Activated CD4-positive, alpha-beta T cell treated with anti-CD3 and anti-CD28 coated beads, Interleukin-2, Interleukin-4, amounts not matched to agents 100 ng/mL and 50 ng/mL, durations not matched to agents 16 hours and 8 hours (primary cell): ENCODE data around the gene CLIC4.
A peak's percentile ranks its signal among the peaks of the same experiment; 100 is the strongest.
"Not testable (repeated sequence)": the region's sequence is repeated elsewhere in the genome, so short reads cannot be mapped to it uniquely, and the experiment has no call there.

Experiments
- DNase-seq: peaks from one replicate; pipeline ENCODE4 v3.0.0-alpha.2; 2020; ENCODE audit warnings: low spot score

Gene CLIC4

GRCh38 chr1:24744911-24745710 lies at the start of gene CLIC4:
Gene CLIC4 (plus strand): TSS chr1:24745447. CDS start chr1:24745554, 107 bp downstream.
- peak; percentile 99 for DNase-seq

GRCh38 chr1:24696041-24696755 lies 49.0 kb upstream of the CLIC4 start:
- DNase-seq, result no peak

- no peak for DNase-seq
These were observed 48.4 kb upstream of the CLIC4 start for GRCh38 chr1:24696756-24697330.

GRCh38 chr1:24697453-24698001 lies 47.7 kb upstream of the CLIC4 start:
- not testable (repeated sequence) for DNase-seq

GRCh38 chr1:24698326-24698725 lies 46.9 kb upstream of the CLIC4 start:
- DNase-seq, result not testable (repeated sequence)

GRCh38 chr1:24699628-24700027 lies 45.6 kb upstream of the CLIC4 start:
- no peak for DNase-seq

- DNase-seq, result no peak
These were observed 42.5 kb upstream of the CLIC4 start for GRCh38 chr1:24702511-24703293.

- no peak for DNase-seq
These were observed 40.6 kb upstream of the CLIC4 start for GRCh38 chr1:24704411-24705259.

GRCh38 chr1:24705260-24706073 lies 39.8 kb upstream of the CLIC4 start:
- DNase-seq, result peak; percentile 24

GRCh38 chr1:24706074-24706389 lies 39.2 kb upstream of the CLIC4 start:
- not testable (repeated sequence) for DNase-seq

GRCh38 chr1:24707687-24708086 lies 37.6 kb upstream of the CLIC4 start:
- DNase-seq, result no peak

GRCh38 chr1:24708938-24709337 lies 36.3 kb upstream of the CLIC4 start:
- no peak for DNase-seq

GRCh38 chr1:24709791-24710441 lies 35.3 kb upstream of the CLIC4 start:
- peak; percentile 33 for DNase-seq

- DNase-seq, result no peak
These were observed 33.9 kb upstream of the CLIC4 start for GRCh38 chr1:24711329-24711728.

- DNase-seq, result no peak
These were observed 32.1 kb upstream of the CLIC4 start for GRCh38 chr1:24713176-24713575.

GRCh38 chr1:24713736-24714135 lies 31.5 kb upstream of the CLIC4 start:
- DNase-seq, result no peak

GRCh38 chr1:24714859-24715520 lies 30.3 kb upstream of the CLIC4 start:
- no peak for DNase-seq

GRCh38 chr1:24715658-24716057 lies 29.6 kb upstream of the CLIC4 start:
- no peak for DNase-seq
